Choroid plexus epithelial cell (primary cell): ENCODE data around the gene TFCP2.

Source experiments
- DNase-seq: peaks from one replicate; pipeline ENCODE4 v3.0.0-alpha.2; 2010; ENCODE audit warnings: low read depth
- H3K4me3 ChIP-seq: 2 replicates; pipeline ENCODE4 v1.5.1; 2011; ENCODE audit warnings: low read depth, mild to moderate bottlenecking, control low read depth, low read length, moderate library complexity
- CTCF ChIP-seq: conservative IDR thresholded peaks from 2 replicates; pipeline ENCODE4 v1.5.1; 2011; ENCODE audit warnings: low read depth, mild to moderate bottlenecking, control low read depth, inconsistent platforms, low read length, moderate library complexity

TFCP2 gene

DNA sequence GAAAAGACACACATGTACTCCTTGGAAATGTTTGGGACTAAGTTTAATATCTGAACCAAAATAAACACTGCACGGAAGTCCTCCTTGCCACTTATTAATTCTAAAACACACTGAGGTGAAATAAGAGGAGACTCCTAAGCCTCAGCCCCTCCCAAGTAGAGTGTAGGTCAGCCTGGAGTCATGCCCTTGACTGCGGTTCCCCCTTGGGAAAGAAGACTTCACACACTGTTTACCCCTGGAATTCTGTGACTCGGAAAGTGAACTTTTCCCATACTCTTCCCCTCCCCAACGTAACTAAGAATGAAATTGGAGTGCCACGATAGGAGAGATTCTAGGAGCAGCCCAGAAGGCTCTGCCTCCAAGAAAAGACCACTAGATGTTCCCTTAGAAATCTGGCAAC, 8.6 kb upstream of the TFCP2 start:
- no peak for TF ChIP-seq CTCF
- H3K4me3 ChIP-seq, result no peak overlapping the region
- DNase-seq, result no peak

DNA sequence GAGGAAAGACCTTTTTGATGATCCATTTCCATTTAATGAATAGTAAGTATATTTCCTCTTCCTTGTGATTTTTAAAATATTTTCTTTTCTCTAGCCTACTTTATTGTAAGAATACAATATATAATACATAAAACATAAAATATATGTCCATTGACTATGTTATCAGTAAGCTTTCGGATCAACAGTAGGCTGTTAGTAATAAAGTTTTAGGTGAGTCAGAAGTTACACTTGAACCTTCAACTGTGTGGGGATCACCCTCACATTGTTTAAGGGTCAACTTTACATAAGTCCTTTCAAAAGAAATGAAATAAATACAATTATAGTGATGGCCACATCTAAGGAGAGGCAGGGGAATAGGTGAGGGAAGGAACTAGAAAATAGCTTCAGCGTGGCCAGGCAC, 5.0 kb upstream of the TFCP2 start:
- DNase-seq, result no peak
- H3K4me3 ChIP-seq, result no peak overlapping the region
- TF ChIP-seq CTCF, result no peak

DNA sequence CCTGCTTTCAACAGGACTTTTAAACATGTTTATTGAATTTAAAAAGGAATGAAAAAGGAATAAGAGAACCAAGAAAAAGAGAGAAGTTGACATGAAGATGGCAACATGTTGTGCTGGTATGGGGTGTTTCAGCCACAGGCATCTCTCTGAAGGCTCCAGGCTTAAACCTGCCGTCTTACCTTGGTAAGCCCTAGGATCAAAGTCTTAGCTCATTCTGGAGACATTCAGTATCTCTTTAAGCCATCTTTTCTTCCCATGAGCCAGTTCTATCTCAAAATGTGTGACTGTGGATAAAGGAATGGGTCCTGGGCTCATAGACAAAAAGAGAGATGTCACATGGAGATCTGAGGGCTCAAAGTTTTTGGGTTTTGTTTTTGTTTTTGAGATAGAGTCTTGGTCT, 1.6 kb upstream of the TFCP2 start:
- no peak overlapping the region for H3K4me3 ChIP-seq
- no peak for TF ChIP-seq CTCF
- DNase-seq, result no peak

- peak; percentile 37 for DNase-seq
- peak overlapping the region; percentile 92 for H3K4me3 ChIP-seq
- no peak for TF ChIP-seq CTCF
Measured at GRCh38 chr12:51171884-51172514, 936 bp downstream of the TFCP2 start.

GRCh38 chr12:51163795-51164194, 9.1 kb downstream of the TFCP2 start:
- DNase-seq, result no peak
- TF ChIP-seq CTCF, result no peak
- no peak overlapping the region for H3K4me3 ChIP-seq

DNA sequence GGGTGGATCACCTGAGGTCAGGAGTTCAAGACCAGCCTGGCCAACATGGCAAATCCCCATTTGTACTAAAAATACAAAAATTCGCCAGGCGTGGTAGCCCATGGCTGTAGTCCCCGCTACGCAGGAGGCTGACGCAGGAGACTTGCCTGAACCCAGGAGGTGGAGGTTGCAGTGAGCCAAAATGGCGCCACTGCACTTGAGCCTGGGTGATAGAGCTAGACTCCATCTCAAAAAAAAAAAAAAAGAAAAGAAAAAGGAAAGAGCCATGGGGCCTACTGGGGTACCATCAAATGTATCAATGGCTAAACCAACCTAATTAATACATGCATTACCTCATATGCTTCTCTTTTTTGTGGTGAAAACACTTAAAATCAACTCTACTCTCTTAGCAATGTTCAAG, 10.7 kb downstream of the TFCP2 start:
- no peak overlapping the region for H3K4me3 ChIP-seq
- no peak for DNase-seq
- no peak for TF ChIP-seq CTCF

DNA sequence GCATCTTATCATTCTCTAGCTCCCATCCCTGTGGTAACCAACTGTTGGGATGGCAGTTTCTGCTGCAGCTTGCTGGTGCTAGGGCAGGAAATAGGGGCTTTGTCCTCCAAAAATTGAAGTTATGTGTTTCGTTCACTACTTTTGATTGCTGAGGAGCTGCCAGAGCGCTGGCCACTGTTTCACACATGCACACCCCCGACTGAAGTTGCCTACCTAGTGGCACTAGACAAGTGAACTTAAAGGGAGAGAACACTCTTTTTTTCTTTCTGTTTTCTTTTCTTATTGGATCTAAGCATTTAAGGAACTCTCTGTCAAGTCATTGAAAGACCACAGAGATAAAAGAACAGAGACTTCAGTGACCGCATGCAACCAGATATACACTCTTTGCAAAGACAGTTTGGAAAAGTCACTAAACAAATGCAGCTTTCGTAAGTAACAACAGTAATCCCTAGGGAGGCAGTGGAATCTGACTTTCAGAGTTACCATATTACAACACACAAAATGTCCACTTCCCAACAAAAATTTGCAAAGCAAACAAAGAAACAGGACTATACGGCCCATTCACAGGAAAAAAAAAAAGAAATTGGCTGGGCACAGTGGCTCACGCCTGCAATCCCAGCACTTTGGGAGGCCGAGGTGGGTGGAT, 12.0 kb downstream of the TFCP2 start:
- no peak for TF ChIP-seq CTCF
- peak; percentile 63 for DNase-seq

More for the DNA sequence above, 12.0 kb downstream of the TFCP2 start:
- no peak overlapping the region for H3K4me3 ChIP-seq
